Stomach (tissue), 9 donors: ENCODE results near the gene FDXR. TPM values are rescaled to one million over a fixed set of nuclear protein-coding genes. Genes with fewer than 3 reads are reported as not detected.

ENCODE experiments used
- DNase-seq, 2 donors: peaks; one replicate each; pipeline versions ENCODE4 v3.0.0 to v3.0.0-alpha.2; 2013 to 2019
- H3K27ac ChIP-seq, 5 donors: fragments of 200-600 bp in 4 of 5; sonication (generic) in 4 of 5; one replicate each; pipeline ENCODE4 v1.5.1; 2013 to 2019; ENCODE audit warnings: mild to moderate bottlenecking in 1 of 5, moderate library complexity in 1 of 5
- H3K27me3 ChIP-seq, 3 donors: fragments of 200-600 bp; sonication (generic); one replicate each; pipeline ENCODE4 v1.5.1; 2017 to 2019; ENCODE audit warnings: mixed run types in 1 of 3
- H3K36me3 ChIP-seq, 4 donors: fragments of 200-600 bp; sonication (generic); 1 replicate in 3 of 4; 2 replicates in 1 of 4; pipeline ENCODE4 v1.5.1; 2016 to 2019
- H3K4me1 ChIP-seq, 4 donors: fragments of 200-600 bp; sonication (generic); one replicate each; pipeline ENCODE4 v1.5.1; 2016 to 2019
- H3K4me3 ChIP-seq, 4 donors: fragments of 200-600 bp; sonication (generic) in 3 of 4; one replicate each; pipeline ENCODE4 v1.5.1; 2016 to 2019; ENCODE audit warnings: mild to moderate bottlenecking in 1 of 4
- H3K9me3 ChIP-seq, 4 donors: fragments of 200-600 bp; sonication (generic); one replicate each; pipeline ENCODE4 v1.5.1; 2016 to 2019
- EP300 ChIP-seq: sonication (generic); formaldehyde crosslinking; IDR thresholded peaks from one replicate; pipeline ENCODE4 v1.6.1; 2017; ENCODE audit warnings: antibody characterized with exemption
- POLR2A ChIP-seq, 4 donors: fragments of 450-650 bp; IDR thresholded peaks; one replicate each; pipeline ENCODE4 v1.6.1; 2016; ENCODE audit warnings: antibody characterized with exemption in 4 of 4, control low read depth in 2 of 4, mild to moderate bottlenecking in 1 of 4, moderate library complexity in 1 of 4
- POLR2AphosphoS5 ChIP-seq, 3 donors: sonication (generic); formaldehyde crosslinking; IDR thresholded peaks; one replicate each; pipeline ENCODE4 v1.6.1; 2016; ENCODE audit warnings: antibody characterized with exemption in 3 of 3
- WGBS, 5 donors: extraction: QIAGEN DNeasy Blood & Tissue Kit in 3 of 5; methylation state at CpG; one replicate each; pipeline versions ENCODE4 v1.1.5 to v1.1.7; 2013 to 2018; 5-methylcytosine and 5-hydroxymethylcytosine counted together
- intact Hi-C: fragments of 100-400 bp; cut with DNase I; formaldehyde crosslinking; loops from one replicate; pipeline ENCODE4 v1.15.1; 2023; ENCODE audit warnings: low total_unique reads
- polyA plus RNA-seq, 3 donors: library from polyadenylated mRNA; stranded (reverse); fragments of 200-250 nt; gene quantifications; one replicate each; pipeline ENCODE4 v1.2.3, GENCODE V29; 2013
- total RNA-seq, 5 donors: library from RNA; depleted of rRNA; stranded (reverse); fragments of >200 nt; gene quantifications; one replicate each; pipeline versions ENCODE4 v1.1.0 to v1.2.3, GENCODE V29; 2014 to 2016
- TF ChIP-seq, protein P1 (sequence below), 7 experiments: fragments of 450-650 bp in 4 of 7; fragments of 200-600 bp in 3 of 7; sonication (generic) in 3 of 7; IDR thresholded peaks; one replicate each; pipeline ENCODE4 v1.5.1; 2016 to 2019; ENCODE audit warnings: antibody characterized with exemption in 7 of 7, control low read depth in 2 of 7, mild to moderate bottlenecking in 1 of 7
- donor health status: healthy with polysubstance abuse.
- donor health status: Bipolar disorder and iron deficiency.
- donor health status: healthy.

The FDXR gene
- total and polyA plus RNA-seq, 8 donors, result 0.58 to 94.1 (median 13.9) TPM

DNA sequence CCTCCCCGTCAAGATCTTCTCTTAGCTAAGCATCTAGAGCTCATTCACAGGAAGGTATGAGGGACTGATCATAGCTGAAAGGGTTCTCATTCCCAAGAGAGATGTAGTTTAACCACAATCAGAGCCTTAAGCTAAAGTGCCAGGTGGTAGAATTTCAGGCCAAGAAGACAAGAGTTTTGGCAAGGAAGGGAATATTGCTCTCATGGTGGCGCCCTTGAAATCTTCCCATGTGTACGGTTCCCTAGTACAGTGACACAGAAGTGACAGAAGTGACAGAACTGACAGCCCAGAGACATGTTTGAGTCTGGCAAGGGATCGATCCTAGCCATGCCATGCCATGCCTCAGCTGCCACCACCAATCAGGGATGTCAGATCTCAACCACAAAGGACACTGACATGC is 15.6 kb downstream of the FDXR start:
- Histone ChIP-seq H3K9me3 (peaks cover 0 to 2% (median 0%) of the 10 kb centered on the region in 4 donors), H3K4me3 (no peak overlapping the region), H3K27ac (no peak overlapping the region), H3K36me3 (no peaks in the 10 kb centered on the region), H3K4me1 (peaks cover 32 to 43% (median 34%) of the 10 kb centered on the region in 4 donors), H3K27me3 (peaks cover 26 to 100% (median 79%) of the 10 kb centered on the region in 3 donors)
- 59 to 73% (median 69%) methylated on average over 4 of the region's 4 CpGs for WGBS, 5 donors
- TF ChIP-seq POLR2AphosphoS5 (IDR thresholded peaks at IDR 0.05) (no peak), POLR2A (IDR thresholded peaks at IDR 0.05) (no peak), EP300 (no peak)
- TF ChIP-seq, protein P1, sequence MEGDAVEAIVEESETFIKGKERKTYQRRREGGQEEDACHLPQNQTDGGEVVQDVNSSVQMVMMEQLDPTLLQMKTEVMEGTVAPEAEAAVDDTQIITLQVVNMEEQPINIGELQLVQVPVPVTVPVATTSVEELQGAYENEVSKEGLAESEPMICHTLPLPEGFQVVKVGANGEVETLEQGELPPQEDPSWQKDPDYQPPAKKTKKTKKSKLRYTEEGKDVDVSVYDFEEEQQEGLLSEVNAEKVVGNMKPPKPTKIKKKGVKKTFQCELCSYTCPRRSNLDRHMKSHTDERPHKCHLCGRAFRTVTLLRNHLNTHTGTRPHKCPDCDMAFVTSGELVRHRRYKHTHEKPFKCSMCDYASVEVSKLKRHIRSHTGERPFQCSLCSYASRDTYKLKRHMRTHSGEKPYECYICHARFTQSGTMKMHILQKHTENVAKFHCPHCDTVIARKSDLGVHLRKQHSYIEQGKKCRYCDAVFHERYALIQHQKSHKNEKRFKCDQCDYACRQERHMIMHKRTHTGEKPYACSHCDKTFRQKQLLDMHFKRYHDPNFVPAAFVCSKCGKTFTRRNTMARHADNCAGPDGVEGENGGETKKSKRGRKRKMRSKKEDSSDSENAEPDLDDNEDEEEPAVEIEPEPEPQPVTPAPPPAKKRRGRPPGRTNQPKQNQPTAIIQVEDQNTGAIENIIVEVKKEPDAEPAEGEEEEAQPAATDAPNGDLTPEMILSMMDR (IDR thresholded peaks at IDR 0.05), result no peak
- intact Hi-C loops, result no loop called here
- DNase-seq, result no peak

GRCh38 chr17:74856112-74856511 is 16.7 kb downstream of the FDXR start:
- peaks cover 26 to 39% (median 29%) of the 10 kb centered on the region in 4 donors for H3K4me1 ChIP-seq
- peaks cover 25 to 100% (median 80%) of the 10 kb centered on the region in 3 donors for H3K27me3 ChIP-seq
- peaks cover 0 to 5% (median 0%) of the 10 kb centered on the region in 4 donors for H3K9me3 ChIP-seq
- TF ChIP-seq, protein P1 (IDR thresholded peaks at IDR 0.05), result no peak
- no peak for TF ChIP-seq POLR2AphosphoS5 (IDR thresholded peaks at IDR 0.05)
- no peak for TF ChIP-seq EP300
- TF ChIP-seq POLR2A (IDR thresholded peaks at IDR 0.05), result no peak
- WGBS, 5 donors, result 71 to 82% (median 77%) methylated on average over 7 of the region's 7 CpGs
- DNase-seq, result no peak
- no peaks in the 10 kb centered on the region for H3K36me3 ChIP-seq
- H3K4me3 ChIP-seq, result no peak overlapping the region
- intact Hi-C loops, result no loop called here
- no peak overlapping the region for H3K27ac ChIP-seq

DNA sequence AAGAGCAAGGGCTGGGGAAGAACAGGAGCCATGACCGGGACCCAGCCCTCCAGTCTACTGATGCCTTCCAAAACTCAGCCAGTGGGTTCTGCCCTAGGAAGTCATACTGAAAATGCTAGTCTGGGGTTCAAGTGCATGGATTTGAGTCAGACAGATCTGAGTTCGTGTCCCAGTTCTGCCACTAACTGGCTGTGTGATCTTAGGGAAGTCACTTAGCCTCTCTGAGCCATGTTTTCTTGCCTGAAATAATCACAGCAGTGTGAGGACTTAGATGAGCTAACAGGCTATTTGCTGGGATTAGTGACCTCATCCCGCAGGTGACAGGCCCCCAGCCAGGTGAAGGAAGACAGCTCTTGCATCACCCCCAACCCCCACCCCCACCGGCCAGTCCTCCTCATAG is 17.5 kb downstream of the FDXR start:
- peaks cover 0 to 5% (median 0%) of the 10 kb centered on the region in 4 donors for H3K9me3 ChIP-seq
- no peak overlapping the region for H3K4me3 ChIP-seq
- no peaks in the 10 kb centered on the region for H3K36me3 ChIP-seq
- no peak for DNase-seq
- 72 to 82% (median 76%) methylated on average over 4 of the region's 4 CpGs for WGBS, 5 donors
- peaks cover 19 to 31% (median 21%) of the 10 kb centered on the region in 4 donors for H3K4me1 ChIP-seq
- H3K27me3 ChIP-seq, result peaks cover 19 to 100% (median 80%) of the 10 kb centered on the region in 3 donors
- intact Hi-C loops, result no loop called here
- H3K27ac ChIP-seq, result no peak overlapping the region
- TF ChIP-seq EP300, result no peak
- no peak for TF ChIP-seq POLR2AphosphoS5 (IDR thresholded peaks at IDR 0.05)
- no peak for TF ChIP-seq POLR2A (IDR thresholded peaks at IDR 0.05)
- TF ChIP-seq, protein P1 (IDR thresholded peaks at IDR 0.05), result no peak

GRCh38 chr17:74854792-74855191 is 18.0 kb downstream of the FDXR start:
- intact Hi-C loops, result no loop called here
- Histone ChIP-seq H3K4me1 (peaks cover 13 to 26% (median 16%) of the 10 kb centered on the region in 4 donors), H3K36me3 (no peaks in the 10 kb centered on the region), H3K4me3 (no peak overlapping the region), H3K27me3 (peaks cover 13 to 100% (median 80%) of the 10 kb centered on the region in 3 donors), H3K9me3 (peaks cover 0 to 5% (median 0%) of the 10 kb centered on the region in 4 donors), H3K27ac (no peak overlapping the region)
- DNase-seq, result no peak
- TF ChIP-seq POLR2AphosphoS5 (IDR thresholded peaks at IDR 0.05) (no peak), EP300 (no peak)
- 84 to 88% (median 85%) methylated on average over 17 of the region's 17 CpGs for WGBS, 5 donors

- peaks cover 0 to 5% (median 0%) of the 10 kb centered on the region in 4 donors for H3K9me3 ChIP-seq
- H3K27ac ChIP-seq, result no peak overlapping the region
- no peaks in the 10 kb centered on the region for H3K36me3 ChIP-seq
- DNase-seq, result no peak
- no peak for TF ChIP-seq POLR2A (IDR thresholded peaks at IDR 0.05)
- intact Hi-C loops, result no loop called here
- WGBS, 5 donors, result 64 to 79% (median 69%) methylated on average over 8 of the region's 8 CpGs
- peaks cover 13 to 95% (median 69%) of the 10 kb centered on the region in 3 donors for H3K27me3 ChIP-seq
- H3K4me1 ChIP-seq, result peaks cover 9 to 14% (median 10%) of the 10 kb centered on the region in 4 donors
- no peak overlapping the region for H3K4me3 ChIP-seq
Observed at GRCh38 chr17:74853669-74854068, 19.1 kb downstream of the FDXR start.
